HG02763 (cell line): Measurements from ENCODE around the gene YRDC.

ENCODE experiments used
- ATAC-seq: cut with Tn5 transposase; IDR thresholded peaks from one replicate; pipeline ENCODE4 v1.9.1; 2021; ENCODE audit warnings: mild to moderate bottlenecking, moderate library complexity; ENCODE audit not compliant: unreplicated experiment

YRDC gene

DNA sequence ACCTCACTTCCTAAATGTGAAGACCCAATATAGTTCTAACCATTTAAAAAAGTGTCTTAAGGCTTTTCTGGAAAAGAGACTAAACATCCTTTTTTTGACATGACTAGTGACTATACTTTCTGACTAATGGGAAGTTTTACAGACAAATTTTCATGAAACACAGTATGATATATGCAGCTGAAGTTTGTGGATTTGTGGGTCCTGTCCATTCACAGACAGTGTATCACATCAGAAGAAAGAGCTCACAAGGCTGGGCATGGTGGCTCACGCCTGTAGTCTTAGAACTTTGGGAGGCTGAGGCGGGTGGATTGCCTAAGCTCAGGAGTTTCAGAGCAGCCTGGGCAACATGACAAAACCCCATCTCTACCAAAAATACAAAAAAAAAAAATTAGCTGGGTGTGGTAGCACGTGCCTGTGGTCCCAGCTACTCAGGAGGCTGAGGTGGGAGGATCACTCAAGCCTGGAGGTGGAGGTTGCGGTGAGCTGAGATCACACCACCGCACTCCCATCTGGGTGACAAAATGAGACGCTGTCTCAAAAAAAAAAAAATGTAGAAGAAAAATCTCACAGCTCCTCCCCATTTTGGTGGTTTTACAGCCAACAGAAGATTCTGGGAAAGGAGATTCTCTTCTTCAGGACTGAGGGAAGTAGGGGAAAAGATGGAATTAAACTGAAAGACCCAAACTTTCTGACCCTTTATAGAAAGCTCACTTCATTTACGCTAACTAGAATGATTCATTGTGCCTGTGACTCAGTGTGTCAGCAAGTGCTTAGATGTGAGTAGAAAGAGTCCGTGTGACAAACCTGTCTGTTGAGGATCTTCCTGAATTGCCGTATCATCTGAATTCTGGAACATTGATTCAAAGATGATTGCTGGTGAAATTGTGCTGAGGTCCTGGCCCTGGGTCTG is 15.2 kb upstream of the YRDC start:
- no peak for ATAC-seq

DNA sequence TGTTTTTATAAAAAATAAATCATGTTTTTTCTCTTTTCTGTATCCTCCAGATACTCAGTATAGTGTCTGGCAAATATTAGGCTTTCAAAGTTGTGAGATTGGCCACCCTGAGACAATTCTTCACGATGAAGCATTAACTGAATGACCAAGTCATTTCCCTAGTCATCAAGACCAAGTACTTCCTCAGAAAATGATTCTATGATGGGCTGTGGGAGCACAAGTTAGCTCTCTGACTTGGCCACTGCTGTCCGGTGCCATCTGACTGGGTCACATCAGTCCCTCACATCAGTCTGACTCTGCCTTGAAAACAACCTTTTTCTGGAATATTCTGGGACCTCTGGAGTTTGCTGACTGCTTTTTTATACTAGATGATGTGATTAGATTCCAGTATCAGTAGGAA is 13.5 kb upstream of the YRDC start:
- no peak for ATAC-seq

DNA sequence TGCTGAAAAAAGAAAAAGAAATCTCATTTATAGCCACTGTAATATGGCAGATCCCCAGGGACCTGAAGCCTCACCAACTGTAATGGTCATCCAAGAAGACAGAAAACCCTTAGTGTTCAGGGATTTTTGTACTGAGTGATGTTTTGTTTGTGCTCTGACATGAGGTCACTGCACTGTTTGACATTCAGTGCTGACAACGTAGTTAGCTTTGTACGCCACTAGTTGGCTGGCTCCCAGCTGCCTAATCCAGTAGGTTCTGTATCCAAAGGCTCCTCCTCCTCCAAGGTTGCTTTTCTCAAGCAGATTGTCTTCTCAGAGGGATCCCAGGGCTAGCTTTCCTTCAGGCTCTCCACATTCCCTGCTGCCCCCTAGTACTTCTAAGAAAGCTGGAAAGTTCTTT is 9.5 kb upstream of the YRDC start:
- ATAC-seq: no peak

DNA sequence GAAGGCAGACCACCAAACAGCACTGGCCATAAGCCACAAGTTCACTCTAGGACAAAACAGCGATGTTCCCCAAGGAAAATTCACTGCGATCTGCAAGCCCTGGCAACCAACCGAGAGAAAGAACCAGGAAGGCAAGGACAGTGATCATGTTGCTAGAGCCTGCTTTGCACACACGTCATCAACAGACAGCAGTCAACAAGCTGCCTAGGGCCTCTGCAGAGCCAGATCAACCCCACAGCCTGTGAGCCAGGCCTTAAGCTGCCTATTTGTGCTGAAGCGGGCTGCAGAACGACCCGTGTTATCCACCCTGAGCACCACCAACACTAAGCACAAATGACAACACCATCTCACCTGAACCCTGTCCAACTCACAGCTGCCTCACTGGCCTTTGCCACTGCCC is 6.2 kb upstream of the YRDC start:
- ATAC-seq: no peak

DNA sequence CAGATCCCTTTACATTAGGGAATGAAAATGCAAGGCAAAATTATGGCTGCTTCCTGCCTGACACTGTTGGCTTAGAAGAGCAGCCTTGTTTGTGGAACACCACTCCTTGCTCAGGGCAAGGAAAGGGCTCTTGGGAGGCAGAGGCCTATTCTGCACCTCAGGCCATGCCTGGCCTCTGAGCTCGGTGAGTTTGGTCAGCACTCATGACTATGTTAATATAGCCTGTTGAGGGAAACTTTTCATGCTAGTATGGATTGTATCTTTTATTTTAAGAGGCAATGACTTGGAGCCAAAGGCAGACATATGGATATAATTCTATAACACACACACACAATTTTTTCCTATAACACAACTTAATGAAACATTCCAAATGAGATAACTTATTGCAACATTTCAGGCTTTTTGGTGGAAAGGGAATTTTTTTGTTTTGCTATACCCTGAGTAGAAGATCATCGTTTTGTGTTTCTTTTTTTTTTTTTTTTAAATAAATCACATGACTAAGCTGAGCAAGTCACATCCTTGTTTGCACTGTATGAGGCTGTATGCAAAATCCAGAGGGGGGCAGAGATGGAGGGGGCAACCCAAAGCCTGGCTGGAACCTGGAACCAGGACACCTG is 5.6 kb upstream of the YRDC start:
- no peak for ATAC-seq

DNA sequence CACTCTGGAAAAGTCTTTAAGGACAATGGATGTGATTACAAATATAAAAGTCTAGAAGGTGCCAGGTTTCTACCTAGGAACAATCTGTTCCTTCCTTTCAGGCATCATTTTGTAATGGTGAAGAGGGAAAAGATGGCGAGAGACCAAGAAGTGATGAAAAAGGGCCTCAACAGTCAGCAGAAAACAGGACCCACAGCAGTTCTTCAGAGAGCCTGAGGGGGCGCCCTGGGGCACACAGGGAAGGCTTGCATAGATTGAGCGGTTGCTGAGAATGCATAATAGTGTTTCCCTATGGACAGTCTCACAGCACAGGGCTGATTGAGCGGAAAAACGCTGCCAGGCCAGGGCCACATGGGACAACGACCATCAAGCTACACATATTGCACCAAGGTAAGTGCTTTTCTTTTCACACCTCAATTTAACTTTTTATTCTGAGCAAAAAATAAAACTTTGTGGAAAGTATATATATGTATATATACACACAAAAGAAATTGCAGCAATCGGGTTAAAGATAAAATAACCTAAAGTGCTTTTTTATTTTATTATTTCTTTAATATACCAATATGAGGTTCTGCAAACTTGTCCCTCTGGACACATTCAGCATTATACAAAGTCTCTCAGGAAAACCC is 3.1 kb upstream of the YRDC start:
- ATAC-seq: no peak

DNA sequence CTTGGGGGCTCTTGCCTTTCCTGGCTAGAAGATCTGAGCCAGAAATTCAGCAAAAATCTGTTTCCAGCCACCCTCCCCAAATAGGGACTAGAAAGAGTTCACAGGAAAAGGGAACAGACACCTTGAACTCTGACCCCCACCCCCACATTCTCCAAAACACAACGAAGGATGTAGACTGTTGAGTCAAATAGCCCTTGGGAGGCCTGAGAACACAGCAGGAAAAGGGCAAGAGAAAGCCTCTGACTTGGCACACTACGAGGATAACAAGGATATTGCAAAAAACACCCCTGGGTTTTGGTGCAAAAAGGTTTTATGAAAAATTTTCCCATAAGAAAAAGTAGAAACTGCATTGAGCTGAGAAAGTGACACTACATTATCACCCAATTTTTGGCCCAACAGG is 1.9 kb upstream of the YRDC start:
- ATAC-seq: no peak

DNA sequence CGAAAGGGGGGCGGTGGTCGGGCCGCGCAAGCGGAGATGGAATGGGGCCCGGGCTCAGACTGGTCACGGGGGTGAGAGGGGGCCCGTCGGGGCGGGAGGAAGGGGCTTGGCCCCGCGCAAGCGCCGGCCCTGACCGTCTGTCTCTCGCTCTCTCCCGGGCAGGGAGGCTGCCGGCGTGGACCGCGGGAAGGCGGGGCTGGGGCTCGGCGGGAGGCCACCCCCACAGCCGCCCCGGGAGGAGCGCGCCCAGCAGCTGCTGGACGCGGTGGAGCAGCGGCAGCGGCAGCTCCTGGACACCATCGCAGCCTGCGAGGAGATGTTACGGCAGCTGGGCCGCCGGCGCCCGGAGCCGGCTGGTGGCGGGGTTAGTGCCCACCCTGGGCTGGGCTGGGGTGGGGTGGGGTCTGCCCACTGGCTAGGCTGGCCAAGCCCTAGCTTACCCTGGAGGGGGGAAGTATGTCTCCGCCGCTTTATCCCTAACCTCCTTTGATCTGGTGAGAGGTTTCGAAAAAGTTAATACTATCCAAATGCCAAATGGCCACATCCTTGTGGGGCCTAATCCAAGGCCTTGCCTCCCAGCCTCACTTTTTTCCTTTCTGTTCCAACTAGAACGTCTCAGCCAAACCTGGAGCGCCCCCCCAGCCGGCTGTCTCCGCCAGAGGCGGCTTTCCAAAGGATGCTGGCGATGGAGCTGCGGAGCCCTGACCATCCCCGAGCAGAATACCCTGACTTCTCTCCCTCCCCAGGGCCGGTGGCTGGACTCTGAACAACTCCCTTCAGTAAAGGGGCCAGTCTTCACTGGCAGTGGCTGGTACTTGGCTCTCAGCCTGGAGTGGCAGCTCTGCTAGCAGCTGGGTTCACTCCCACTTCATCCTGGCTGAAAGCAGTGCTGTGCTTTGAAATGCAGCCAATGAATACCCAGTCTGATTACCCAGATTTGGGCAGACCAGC is 636 bp upstream of the YRDC start:
- ATAC-seq: peak; percentile 35

DNA sequence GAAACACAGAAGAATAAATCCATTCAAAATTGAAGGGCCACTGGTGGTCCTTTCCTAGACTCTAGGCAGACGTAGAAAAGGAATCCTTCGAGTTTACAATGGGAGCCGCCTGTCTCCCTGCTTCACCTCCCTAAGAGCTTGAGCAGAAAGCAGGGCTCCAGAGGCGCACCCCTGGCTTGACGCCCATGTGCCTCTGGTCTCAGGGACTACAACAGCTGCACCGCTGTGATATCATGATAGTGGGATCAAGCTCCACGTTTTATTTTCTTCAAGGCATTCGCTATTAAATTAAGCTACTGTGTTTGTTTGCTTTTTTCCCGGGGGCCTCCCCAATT is 821 bp downstream of the YRDC start:
- ATAC-seq: no peak

DNA sequence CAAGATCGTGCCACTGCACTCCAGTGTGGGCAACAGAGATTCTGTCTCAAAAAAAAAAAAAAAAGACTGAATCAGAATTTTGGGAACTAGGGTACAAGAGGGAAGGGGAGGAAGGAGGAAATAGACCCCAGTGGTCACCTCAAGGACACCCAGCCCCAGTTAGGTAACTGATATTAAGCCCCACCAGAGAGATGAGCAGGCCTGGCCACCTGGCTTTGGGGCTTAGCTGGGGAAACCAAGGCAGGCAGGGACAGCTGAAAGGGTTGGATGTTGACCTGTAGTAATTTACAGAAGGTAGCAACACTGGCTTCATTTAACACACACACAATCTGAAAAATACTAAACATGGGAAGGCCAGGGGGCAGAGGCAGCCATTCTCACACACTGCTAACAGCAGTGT is 5.6 kb downstream of the YRDC start:
- no peak for ATAC-seq

DNA sequence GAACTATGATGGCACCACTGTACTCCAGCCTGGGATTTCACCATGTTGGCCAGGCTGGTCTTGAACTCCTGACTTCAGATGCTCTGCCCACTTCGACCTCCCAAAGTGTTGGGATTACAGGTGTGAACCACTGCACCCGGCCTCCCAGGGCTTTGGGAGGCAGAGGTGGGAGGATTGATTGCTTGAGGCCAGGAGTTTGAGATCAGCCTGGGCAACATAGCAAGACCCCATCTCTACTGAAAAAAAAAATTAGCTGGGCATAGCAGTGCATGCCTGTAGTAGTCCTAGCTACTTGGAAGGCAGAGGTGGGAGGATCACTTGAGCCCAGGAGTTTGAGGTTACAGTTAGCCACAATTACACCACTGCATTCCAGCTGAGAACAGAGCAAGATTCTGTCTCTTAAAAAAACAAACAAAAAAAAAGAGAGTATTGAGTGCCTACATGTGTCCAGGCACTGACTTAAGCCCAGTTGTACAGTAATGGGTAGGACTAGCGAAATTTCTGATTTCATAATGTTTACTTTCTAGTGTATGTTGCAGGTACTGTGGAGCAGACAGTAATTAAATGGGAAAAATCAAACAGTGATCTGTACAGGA is 10.2 kb downstream of the YRDC start:
- ATAC-seq: no peak

DNA sequence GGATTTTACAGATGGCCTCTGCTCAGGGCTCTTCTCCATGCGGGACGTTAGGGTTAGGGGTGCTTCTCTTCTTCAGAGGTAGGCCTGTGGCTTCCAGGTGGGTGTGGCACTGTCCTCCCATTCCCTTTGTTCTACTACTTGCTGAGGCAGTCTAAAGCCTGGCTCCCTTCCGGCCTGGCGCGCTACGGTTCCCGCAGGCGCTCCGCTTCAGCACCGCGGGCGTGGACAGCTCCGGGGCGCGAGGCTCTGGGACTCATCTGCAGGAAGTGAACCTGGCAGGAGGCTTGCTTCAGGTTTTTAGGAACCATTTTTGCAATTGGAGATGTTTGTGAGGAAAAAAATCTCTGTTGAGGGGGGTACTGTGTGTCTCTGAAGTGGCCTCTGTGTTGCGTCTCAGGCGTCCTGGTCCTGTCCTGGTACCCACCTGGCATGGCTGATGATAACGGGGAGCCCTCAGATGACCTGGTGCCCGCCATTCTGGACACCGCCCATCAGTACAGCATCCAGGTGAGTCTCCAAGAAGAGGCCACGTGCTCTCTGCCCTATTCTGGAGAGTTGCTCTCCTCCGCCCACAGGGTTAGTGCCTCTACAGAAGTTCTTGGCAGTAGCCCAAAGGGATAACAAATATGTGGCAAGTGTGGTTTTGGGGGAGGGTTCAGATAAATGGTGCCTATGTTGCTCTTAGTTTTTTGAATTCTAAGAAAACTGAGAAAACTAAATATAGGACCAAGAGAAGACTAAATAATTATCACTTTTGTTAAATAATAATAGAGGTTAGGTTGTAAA is 12.5 kb downstream of the YRDC start:
- no peak for ATAC-seq

DNA sequence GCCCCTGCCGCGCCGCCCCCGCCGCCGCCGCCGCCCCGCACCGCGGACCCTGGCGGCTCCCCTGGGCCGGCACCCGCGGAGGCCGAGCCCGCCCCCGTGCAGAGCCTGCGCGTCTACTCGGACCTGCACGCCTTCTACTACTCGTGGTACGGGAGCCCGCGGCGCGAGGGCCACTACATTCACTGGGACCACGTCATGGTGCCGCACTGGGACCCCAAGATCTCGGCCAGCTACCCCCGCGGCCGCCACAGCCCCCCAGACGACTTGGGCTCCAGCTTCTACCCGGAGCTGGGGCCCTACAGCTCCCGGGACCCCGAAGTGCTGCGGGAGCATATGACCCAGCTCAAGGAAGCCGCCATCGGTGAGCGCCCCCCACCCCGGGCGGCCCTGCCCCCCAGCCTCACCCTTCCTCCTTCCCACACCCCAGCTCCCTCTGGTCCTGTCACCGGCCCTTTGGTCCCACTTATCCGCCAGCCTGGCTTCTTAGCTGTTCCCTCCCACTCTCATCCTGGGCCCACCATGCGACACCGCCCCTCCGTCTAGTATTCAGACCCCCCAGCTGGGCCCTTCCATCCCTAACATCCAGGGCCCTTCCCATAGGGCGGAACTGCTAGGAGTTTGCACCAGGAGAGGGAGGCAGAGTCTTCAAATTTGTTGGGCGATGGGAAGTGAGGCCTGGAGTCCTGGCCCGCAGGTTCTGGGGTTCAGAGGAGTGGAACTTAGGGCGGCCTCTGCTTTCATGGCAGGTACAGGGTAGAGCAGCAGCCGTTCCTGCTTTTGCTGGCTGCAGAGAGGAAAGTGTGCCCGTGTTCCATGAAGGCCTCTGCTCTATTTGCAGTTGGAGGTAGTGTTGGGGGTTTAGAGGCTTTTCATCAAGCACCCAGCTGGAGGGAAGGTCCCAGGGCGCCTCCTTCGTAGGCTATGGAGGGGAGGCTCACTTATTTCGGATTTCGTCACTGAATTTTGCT is 13.4 kb downstream of the YRDC start:
- no peak for ATAC-seq

DNA sequence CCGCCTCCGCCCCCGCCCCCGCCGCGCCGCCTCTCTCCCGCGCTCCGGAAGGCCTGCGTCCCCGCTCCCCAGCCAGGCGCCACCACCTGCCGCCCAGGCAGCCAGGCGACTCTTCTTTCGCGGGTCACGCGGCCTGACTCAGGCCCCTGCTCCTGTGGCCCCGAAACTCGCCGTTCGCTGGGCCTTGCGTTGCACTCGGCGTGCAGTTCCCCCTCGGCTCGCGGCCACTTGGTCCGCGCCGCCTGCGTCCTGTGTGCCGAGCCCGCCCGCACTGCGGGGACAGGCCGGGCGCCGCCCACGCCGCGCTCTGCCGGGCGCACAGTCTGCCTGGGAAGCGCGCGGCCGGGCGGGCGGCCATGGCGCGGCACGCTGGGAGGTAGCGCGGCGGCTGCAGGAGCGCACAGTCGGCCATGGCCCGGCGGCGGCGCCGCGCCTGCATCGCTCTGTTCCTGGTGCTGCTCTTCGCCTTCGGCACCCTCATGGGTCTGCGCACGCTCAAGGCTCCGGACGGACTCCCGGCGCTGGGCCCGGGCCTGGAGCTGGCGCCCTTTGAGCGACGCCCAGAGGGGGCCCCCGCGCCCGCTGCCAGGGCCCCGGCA is 14.1 kb downstream of the YRDC start, which contains the start of gene MANEAL:
Gene MANEAL, plus strand, starts transcription at position 75 of the 599 bp plus-strand sequence. Its CDS starts 336 bp downstream, at position 411.
- ATAC-seq: peak; percentile 67

DNA sequence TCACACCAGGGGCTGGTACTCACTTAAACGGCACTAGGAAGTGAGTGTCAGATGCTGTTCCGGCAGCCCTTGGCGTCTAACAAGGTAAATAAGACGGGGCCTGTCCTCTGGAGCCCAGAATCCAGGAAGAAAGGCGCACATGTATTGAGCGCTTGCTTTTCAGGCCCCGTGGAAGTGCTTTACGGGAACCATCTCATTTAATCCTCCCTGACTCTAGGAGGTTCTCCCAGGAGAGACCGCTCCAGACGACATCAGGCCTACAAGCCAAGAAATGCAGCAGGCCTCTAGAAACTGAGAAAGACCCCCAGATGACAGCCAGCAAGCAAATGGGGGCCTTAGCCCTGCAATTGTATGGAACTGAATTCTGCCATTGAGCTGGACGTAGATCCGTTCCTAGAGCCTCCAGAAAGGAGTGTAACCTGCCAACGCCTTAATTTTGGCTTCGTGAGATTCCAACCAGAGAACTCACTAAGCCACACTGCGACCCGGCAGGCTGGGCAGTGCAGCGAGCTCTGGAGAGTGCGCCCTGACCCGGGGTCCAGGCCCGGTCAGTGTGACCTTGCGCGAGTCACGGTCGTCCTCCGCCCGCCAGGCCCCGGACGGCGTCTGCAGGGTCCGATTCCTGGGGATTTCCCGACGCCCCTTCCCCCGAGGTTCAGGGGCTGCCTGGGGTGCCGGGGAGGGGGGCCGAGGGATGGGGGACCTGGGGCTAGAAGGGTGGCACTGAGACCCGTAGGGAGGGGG is 14.9 kb downstream of the YRDC start:
- ATAC-seq: no peak

DNA sequence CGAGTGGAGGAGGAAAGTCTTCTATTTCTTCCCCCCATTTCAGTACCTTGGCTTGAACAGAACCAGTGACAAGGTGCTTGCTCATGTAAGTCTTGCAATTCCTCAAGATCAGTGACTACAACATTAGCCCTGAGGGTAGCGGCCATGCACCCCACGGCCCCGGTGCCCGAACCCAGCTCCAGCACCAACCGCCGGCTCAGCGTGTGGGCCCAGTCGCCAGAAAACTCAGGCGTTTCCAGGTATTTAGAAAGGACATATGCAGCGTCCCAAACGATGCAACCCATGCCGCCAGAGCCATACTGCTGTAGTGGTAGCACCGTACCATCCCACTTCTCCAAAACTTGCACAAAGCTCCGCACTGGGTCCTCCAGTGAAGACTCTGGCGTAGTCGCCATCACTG is 25.5 kb downstream of the YRDC start:
- ATAC-seq: no peak

DNA sequence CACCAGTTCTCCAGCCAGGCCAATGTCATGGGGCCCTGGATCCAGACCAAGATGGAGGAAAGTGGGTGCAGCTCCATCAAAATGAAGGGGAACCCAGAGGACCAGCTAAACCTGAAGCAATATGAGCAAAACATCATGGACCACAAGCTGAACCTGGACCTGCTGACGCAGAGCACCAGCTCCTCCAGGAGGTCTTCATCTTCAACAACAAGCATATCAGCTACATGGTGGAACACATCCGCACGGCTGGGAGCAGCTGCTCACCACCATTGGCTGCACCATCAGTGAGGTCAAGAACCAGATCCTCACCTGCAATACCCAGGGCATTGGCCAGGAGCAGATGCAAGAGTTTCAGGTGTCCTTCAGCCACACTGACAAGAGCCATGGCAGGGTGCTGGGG is 29.4 kb downstream of the YRDC start:
- no peak for ATAC-seq
